Activated T-helper 1 cell treated with Interleukin-2 at 50 U/mL for 16 hours (primary cell): ENCODE measurements around the gene CCL26.
"Not testable (repeated sequence)": the region's sequence is repeated elsewhere in the genome, so short reads cannot be mapped to it uniquely, and the experiment has no call there.

Experiments
- DNase-seq: peaks from one replicate; pipeline ENCODE4 v3.0.0-alpha.2; 2020; ENCODE audit warnings: low read depth

The CCL26 gene

DNA sequence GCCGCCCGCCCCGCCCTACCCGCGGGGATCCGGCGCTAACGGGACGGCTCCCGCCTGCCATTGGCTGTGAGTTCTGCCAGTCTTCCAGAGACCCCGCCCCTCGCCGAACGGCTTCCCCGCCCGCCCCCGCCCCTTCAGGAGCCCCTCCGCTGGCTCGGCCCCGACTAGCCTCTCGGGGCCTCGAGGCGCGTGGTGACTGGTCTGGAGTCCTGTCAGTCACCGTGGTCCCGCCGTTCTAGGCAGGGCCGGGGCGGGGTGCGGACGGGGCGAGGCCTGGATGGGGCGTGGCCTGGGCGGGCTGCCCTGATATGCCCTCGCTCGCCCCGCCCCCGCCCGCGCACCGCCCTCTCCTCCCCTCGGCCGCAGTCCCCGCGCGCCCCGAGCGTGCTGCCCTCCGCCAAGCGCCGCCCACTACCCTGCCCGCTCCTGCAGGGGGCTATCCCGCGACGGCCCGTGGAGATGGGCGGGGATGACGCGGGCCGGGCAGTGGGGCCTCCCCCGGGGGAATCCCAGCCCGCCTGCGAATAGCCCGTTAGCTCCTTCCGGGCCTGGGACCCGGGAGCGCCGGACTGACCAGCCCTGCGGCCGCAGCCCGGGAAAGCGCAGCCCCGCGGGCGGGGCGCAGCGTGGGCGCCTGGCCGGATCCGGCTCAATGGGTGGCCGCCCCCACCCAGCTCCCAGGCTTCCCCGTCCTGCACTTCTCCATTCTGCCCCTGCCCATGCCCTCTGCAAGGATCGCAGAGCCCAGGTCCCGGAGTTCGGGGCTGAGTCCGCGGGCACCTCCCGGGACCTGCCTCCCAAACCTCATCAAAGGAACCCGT is 32.8 kb downstream of the CCL26 start:
- peak; percentile 99 for DNase-seq

DNA sequence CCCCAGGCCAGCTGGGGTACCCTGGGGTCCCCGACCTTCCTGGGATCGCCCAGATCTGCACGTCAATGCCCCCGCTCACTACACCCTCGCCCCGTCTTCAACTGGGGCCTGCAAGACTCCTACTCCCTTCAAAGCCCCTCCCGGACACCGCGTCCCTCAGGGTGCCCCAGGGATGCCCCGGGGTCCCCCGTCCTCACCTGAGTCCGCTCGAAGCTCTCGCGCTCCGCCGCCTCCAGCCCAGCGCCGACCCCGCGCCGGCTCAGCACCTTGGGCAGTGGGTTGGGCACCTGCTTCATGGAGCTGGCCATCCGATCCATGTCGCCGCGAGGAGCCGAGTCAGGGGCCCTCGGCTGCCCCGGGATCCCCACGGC is 33.4 kb downstream of the CCL26 start, which contains the start of gene HIP1:
TSS of gene HIP1 (minus strand) at position 338 of the 371 bp plus-strand sequence. CDS start at position 317, 21 bp downstream.
- no peak for DNase-seq

DNA sequence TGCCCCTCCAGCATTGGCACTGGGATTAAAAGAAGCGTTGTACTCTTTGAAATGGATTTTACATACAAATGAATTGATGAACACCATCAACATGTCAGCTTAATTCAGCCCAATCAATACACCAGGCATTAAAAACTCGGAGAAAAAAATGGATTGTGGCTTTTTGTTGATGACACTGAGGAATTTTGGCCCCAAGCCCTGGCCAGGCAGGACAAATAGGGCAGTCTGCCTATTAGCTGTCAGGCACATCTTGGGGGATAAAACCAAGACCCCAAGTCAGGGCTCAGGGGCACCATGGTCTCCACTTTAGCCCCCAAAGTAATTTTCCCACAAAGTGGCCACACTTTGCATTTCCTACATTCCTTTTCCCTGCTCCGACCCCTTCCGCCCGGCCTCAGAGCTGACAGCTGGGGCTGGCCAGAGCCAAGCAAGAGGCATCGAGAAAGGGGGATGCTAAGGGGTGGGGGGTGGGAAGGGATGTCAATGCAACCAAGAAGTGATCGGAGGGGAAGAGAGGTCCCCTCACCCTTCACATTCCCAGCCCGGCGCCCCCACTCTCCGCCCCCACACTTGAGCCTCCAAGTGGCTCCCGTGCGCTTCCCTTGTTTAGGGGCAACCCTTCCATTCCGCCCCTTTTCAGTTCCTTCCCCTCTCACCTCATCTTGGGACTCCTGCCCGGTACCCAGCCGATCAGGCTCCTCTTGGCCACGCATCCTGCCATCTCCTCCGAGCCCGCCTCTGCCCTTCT is 34.0 kb downstream of the CCL26 start:
- DNase-seq: no peak

DNA sequence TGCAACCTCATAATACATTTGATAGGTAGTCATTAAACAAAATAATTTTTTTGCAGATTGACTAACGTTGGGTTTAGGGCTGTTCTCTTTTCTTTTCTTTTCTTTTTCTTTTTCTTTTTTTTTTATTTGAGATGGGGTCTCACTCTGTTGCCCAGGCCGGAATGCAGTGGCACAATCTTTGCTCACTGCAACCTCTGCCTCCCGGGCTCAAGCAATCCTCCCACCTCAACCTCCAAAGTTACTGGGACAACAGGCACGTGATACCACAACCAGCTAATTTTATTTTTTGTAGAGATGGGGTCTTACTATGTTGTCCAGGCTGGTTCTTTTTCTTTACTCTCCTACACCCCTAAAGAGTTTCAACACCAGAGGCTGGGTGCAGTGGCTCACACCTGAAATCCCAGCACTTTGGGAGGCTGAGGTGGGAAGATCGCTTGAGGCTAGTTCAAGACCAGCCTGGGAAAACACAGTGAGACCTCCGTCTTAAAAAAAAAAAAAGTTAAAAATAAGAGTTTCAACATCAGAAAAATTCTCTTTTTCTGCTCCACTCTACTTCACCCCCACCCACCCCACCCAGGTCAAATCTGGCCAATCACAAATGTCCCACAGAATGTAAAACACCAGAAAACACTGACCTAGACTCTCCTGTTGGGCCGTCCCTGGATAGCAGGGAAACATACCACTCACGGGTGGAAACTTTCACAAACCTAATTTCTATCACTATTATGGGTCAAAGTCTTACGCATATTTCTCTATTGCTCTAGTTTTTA is 36.2 kb downstream of the CCL26 start:
- DNase-seq: no peak

DNA sequence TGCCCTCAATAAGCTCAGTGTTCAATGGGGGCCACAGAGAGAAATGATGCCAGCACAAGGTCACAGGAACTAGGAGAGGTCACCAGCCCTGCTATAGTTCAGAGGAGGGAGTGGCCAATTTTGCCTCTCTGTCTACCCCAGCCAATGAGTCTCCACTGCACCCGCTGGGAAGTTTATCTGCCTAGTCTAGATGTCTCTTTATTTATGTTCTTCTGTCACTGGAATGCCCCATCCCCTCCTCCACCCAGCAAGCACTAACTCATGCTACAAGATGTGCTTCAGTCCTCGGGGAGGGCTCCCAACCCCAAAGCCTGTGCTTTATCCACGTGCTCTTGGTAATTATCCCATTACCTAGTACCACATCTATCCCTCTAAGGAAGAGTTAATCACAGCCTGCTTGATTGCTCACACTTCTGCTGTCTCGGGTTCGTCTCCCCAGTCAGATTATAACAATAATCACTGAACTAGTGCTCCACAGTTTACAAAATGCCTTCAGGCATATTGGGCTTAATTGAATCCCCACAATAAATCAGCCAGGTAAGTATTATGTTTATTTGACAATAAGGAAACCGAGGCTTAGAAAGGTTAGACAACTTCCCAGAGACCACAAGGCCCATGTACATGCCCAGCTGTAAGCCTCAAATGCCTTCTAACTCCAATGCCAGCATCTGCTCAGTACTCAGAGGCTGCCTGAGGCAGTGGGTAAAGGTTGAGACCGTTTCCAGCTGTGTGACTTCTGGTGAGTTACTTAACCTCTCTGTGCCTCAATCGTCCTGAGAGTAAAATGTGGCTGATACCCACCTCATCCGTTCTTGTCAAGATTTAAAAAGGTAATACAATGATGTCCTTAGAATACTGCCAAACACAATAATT is 37.2 kb downstream of the CCL26 start:
- DNase-seq: no peak

DNA sequence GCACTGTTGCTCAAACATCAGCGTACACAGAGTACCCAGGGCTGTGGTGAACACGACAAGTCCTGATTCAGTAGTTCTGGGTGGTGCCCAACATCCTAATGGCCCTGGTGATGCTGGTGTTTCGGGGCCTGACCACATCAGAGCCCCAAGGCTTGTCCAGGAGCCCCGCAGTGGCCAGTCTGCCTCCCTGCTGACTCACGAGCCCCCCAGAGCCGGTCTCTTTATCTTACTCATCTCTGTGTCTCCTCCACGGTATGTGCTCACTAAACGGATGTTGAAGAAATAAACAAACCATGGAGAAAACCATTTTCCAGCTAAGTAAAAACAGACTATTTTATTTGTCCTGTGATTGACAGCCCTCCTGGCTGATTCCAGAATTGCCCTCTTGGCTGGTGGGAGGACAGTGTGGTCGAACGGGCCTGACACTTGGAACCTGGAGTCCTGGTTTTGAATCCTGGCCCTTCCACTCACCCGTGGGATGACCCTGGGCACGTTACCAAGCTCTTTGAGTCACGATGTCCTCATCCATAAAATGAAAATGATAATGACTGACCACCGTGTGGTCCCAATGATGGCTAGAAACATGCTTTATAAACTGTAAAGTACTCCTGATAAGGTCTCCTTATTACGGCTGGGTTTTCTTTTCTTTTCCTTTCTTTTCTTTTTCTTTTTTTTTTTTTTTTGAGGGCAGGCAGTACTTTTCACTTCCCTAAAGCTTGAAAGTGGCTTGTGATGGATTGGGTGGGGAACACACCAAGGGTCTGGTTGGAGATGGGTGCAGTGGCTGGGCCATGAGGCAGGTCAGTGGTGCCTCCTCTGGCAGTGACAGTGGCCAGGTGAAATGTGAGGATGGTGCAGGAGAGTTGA is 39.0 kb downstream of the CCL26 start:
- DNase-seq: no peak

DNA sequence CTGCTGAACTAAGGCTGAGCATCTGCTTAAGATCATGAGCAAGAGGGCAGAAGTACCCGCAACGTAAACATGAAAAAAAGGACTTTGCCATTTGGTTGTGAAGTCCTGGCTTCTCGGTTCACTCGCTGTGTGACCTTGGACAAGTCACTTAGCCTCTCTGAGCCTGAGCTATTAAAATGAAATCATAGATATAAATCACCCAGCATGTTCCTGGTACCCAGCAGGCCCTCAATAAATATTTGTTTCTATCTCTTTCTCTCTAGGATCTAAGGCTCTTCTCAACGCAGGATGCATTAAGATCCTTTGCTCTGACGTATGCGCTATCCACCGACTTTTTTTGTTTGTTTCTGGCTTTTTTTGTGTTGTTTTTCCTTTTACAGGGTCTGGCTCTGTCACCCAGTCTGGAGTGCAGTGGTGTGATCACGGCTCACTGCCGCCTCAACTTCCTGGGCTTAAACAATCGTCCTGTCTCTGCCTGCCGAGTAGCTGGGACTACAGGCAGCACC is 39.9 kb downstream of the CCL26 start:
- DNase-seq: no peak

DNA sequence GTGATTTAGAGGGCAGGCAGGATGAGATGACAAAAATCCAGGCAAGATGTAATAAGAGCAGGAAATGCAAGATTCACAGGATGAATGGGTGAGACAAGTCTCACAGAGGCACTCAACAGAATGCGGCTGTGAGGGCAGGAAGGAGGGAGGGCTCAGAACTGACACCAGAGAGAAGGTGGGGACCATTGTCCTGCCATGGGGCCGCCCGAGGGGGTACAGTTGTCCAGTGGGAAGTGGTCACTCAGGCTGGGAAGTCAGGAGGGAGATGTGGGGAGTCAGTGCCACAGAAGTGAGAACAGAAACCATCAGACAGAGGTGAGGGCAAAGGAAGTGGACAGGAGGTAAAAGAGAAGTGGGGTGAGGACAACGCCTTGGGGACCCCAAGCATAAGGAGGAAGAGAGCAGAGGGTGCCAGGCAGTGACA is 42.1 kb downstream of the CCL26 start:
- DNase-seq: no peak

DNA sequence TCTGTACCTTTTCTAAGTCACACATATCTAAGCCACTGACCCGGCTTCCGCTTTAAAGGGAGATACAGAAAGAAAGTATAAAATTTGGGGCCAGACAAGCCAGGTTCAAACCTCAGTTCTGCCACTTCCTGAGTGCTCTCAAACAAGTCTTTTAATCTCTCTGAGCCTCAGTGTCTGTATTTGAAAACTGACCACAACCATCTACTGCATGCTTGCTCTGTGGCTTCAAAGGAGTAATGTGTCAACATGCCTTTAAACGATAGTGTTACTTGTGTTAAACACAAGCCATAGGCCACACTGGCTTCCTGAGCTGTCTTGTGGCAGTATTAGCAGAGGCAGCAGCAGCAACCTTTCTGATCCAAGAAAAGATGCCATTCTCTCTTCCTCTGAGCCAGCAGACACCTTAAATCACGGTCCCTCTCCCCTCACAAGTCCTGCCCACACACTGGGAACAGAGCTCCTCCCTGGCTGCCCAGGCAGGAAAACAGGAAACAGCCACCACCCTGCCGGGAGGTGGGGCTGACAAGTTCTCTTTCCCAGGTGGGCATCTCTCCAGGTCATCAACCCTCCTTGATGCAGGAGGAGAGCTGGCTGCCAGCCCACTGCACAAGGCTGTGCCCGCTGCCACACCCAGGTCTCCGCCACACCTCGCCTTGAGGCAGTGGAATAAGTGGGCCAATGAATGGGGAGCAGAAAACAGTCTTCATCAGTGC is 44.0 kb downstream of the CCL26 start:
- no peak for DNase-seq

DNA sequence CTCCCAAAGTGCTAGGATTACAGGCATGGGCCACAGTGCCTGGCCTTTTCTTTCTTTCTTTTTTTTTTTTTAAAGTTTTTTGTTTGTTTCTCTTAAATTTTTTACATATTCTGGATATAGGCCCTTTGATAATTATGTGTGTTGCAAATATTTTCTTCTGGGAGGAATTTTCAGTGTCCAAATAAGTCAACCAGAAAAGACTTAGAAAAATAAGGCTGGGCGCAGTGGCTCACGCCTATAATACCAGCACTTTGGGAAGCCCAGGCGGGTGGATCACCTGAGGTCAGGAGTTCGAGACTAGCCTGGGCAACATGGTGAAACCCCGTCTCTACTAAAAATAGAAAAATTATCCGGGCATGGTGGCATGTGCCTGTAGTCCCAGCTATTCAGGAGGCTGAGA is 44.7 kb downstream of the CCL26 start:
- DNase-seq: not testable (repeated sequence)

DNA sequence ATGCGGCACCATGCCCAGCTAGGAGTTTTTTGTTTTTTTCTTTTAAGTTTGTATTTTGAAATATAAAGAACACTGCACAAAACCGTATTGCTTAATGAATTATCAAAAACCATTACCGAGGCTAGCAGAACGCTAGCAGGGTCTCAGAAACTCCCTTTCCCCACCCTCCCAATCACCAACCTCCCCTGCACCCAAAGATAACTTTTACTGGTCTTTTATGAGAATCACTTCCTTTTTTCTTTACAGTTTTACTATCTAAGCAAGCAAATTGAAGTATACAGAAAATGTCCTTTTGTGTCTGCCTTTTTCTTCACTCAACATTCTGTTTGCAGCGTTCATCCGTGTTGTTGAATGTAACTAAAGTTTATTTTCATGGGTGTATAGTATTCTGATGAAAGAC is 46.7 kb downstream of the CCL26 start:
- no peak for DNase-seq

DNA sequence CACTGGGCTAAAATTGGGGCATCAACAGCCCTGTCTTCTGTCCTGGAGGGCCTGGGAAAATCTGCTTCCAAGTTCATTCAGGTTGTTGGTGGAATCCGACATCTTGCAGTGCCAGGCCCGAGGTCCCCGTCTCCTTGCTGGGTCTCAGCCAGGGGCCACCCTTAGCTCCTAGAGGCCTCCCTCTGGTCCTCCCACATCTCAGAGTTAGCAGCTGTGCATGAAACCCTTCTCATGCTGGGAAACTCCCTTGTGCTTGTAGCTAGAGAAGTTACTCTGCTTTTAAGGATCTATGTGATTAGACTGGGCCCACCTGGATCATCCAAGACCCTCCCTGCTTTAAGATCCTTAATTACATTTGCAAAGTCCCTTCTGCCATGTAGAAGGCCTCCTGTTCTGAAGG is 48.6 kb downstream of the CCL26 start:
- DNase-seq: no peak

DNA sequence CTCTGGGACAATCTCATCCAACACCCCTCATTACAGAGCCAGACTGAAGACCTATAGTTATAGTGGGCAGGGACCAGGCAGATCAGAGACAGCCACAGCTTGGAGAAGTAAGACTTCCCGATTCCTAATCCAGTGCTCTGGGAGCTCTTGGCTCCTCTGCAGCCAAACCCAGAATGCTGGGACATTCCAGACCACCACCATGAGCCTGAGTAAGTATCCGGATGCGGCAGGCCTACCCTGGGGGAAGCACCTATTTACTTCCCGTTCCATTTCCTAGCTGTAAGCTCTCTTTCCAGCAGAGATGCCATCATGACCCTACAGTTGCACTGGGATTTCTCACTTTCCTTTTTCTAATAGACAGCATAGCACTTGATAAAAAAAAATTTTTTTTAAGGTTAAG is 49.6 kb downstream of the CCL26 start:
- no peak for DNase-seq

DNA sequence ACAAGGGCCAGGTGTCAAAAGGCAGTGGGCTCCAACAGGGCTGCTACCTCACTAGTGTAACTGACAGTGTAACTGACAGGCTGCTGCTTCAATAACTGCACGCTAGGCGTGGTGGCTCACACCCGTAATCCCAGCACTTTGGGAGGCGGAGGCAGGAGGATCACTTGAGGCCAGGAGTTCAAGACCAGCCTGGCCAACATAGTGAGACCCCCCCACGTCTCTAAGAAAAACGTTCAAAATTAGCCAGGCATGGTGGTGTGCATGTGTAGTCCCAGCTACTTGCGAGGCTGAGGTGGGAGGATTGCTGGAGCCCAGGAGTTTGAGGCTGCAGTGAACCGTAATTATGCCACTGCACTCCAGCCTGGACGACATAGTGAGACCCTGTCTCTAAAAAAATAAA is 50.1 kb downstream of the CCL26 start:
- DNase-seq: not testable (repeated sequence)

DNA sequence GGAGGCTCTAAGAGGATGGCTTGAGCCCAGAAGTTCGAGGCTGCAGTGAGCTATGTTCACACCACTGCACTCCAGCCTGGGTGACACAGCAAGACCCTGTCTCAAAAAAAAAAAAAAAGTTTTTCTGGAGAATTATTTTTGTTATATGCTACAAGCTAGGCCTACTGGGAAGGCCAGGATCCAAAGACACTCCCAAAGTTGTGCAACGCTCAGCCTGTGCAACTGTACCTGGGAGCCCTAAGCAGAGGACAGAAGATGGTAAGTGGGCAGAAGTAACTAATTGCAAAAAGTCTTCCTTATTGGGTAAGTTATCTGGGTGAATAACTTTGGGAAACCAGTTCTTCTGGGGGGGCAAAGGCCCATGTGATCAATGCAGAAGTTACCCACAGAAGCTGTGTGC is 50.6 kb downstream of the CCL26 start:
- no peak for DNase-seq

DNA sequence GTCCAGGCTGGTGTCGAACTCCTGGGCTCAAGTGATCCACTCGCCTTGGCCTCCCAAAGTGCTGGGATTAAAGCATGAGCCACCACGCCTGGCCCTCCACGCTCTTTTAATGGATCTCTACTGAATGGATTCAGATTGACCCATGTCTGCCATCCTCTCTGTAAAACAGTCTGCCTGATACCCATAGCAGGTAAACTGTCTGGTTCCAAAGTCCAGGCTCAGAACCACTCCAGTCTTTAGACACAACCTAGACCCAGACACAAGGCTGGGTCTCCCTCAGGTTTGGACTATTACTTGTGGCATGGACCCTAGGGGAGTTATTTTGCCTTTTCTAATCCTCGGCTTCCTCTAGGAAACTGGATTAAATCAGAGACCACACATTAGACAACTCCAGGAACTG is 52.4 kb downstream of the CCL26 start:
- no peak for DNase-seq
